ENCODE data around the gene PCP4. TPM values are rescaled to one million over a fixed set of nuclear protein-coding genes. Genes with fewer than 3 reads are reported as not detected.

The PCP4 gene
- polyA plus RNA-seq, 1 donor (not counting 4 experiments of a cell fraction or from before 2014, with no cell fraction given): not detected

- no peak overlapping the region for H3K9ac ChIP-seq (ENCODE audit: control insufficient read depth, extremely low read depth, insufficient read depth, low read length)
- H3K79me2 ChIP-seq (ENCODE audit: control insufficient read depth, insufficient read depth, low read length): no peaks in the 10 kb centered on the region
- H3K27me3 ChIP-seq (ENCODE audit: control insufficient read depth, extremely low read depth, insufficient read depth, low read length): no peaks in the 10 kb centered on the region
- no peaks in the 10 kb centered on the region for H3K9me1 ChIP-seq (ENCODE audit: control insufficient read depth, extremely low read depth, insufficient read depth, low read length)
- H3K4me3 ChIP-seq (ENCODE audit: control insufficient read depth in 2 of 3, extremely low read depth in 1 of 3, insufficient read depth in 2 of 3, low read depth in 1 of 3, low read length in 3 of 3): no peak overlapping the region
- no peak overlapping the region for H3K4me2 ChIP-seq (ENCODE audit: control insufficient read depth, extremely low read depth, insufficient read depth, low read depth, low read length)
- H4K20me1 ChIP-seq (ENCODE audit: control insufficient read depth, extremely low read depth, insufficient read depth, low read length): no peaks in the 10 kb centered on the region
- H3K27ac ChIP-seq (ENCODE audit: control insufficient read depth, insufficient read depth, low read length): no peak overlapping the region
- no peak overlapping the region for H2AFZ ChIP-seq (ENCODE audit: control insufficient read depth, low read length)
- TF ChIP-seq EZH2 (IDR thresholded peaks at IDR 0.05; ENCODE audit: low read length) (no peak), CTCF (optimal IDR thresholded peaks at IDR 0.05 in 1 of 3, IDR thresholded peaks at IDR 0.05 in 1 of 3, conservative IDR thresholded peaks at IDR 0.05 in 1 of 3; ENCODE audit: extremely low read depth in 1 of 3, insufficient read depth in 2 of 3, low read length in 3 of 3) (no peak)
- dilution Hi-C loops (cut with MboI; ENCODE audit: extremely low pct_ligation_motif_present, low sequenced_read_pairs): no loop called here
- no peaks in the 10 kb centered on the region for H3K36me3 ChIP-seq (ENCODE audit: control insufficient read depth in 2 of 2, extremely low read depth in 1 of 2, insufficient read depth in 2 of 2, low read length in 2 of 2)
- H3K9me3 ChIP-seq (ENCODE audit: control insufficient read depth, low read depth, low read length): no peaks in the 10 kb centered on the region
- H3K4me1 ChIP-seq (ENCODE audit: control insufficient read depth, extremely low read depth, insufficient read depth, low read length): no peaks in the 10 kb centered on the region
- no peak for DNase-seq (ENCODE audit: low read depth, low spot score)
- FAIRE-seq: no peak
Measured at GRCh38 chr21:39900491-39900890, 33.3 kb downstream of the PCP4 start.

GRCh38 chr21:39900911-39901310 is 33.7 kb downstream of the PCP4 start:
- Histone ChIP-seq H3K9me3 (ENCODE audit: control insufficient read depth, low read depth, low read length) (no peaks in the 10 kb centered on the region), H3K79me2 (ENCODE audit: control insufficient read depth, insufficient read depth, low read length) (no peaks in the 10 kb centered on the region), H3K36me3 (ENCODE audit: control insufficient read depth in 2 of 2, extremely low read depth in 1 of 2, insufficient read depth in 2 of 2, low read length in 2 of 2) (no peaks in the 10 kb centered on the region), H3K27ac (ENCODE audit: control insufficient read depth, insufficient read depth, low read length) (no peak overlapping the region), H3K4me2 (ENCODE audit: control insufficient read depth, extremely low read depth, insufficient read depth, low read depth, low read length) (no peak overlapping the region), H2AFZ (ENCODE audit: control insufficient read depth, low read length) (no peak overlapping the region), H3K4me1 (ENCODE audit: control insufficient read depth, extremely low read depth, insufficient read depth, low read length) (no peaks in the 10 kb centered on the region), H3K4me3 (ENCODE audit: control insufficient read depth in 2 of 3, extremely low read depth in 1 of 3, insufficient read depth in 2 of 3, low read depth in 1 of 3, low read length in 3 of 3) (no peak overlapping the region), H3K27me3 (ENCODE audit: control insufficient read depth, extremely low read depth, insufficient read depth, low read length) (no peaks in the 10 kb centered on the region), H4K20me1 (ENCODE audit: control insufficient read depth, extremely low read depth, insufficient read depth, low read length) (no peaks in the 10 kb centered on the region), H3K9me1 (ENCODE audit: control insufficient read depth, extremely low read depth, insufficient read depth, low read length) (no peaks in the 10 kb centered on the region), H3K9ac (ENCODE audit: control insufficient read depth, extremely low read depth, insufficient read depth, low read length) (no peak overlapping the region)
- DNase-seq (ENCODE audit: low read depth, low spot score): no peak
- no peak for FAIRE-seq
- no peak for TF ChIP-seq EZH2 (IDR thresholded peaks at IDR 0.05; ENCODE audit: low read length)
- TF ChIP-seq CTCF (optimal IDR thresholded peaks at IDR 0.05 in 1 of 3, IDR thresholded peaks at IDR 0.05 in 1 of 3, conservative IDR thresholded peaks at IDR 0.05 in 1 of 3; ENCODE audit: extremely low read depth in 1 of 3, insufficient read depth in 2 of 3, low read length in 3 of 3): no peak
- dilution Hi-C loops (cut with MboI; ENCODE audit: extremely low pct_ligation_motif_present, low sequenced_read_pairs): no loop called here

Measured in keratinocyte (primary cell).